GM18498 (cell line): ENCODE data around the gene RAD50.

ENCODE experiments used
- ATAC-seq: cut with Tn5 transposase; IDR thresholded peaks from one replicate; pipeline ENCODE4 v1.9.1; 2021; ENCODE audit warnings: mild to moderate bottlenecking, moderate library complexity; ENCODE audit not compliant: unreplicated experiment

Gene RAD50

GRCh38 chr5:132673488-132673887 lies 116.7 kb downstream of the RAD50 start:
- ATAC-seq, result no peak

GRCh38 chr5:132673939-132674630 lies 117.3 kb downstream of the RAD50 start, which contains the start of gene IL4:
IL4 (plus strand) TSS chr5:132673989; CDS start chr5:132674051, 62 bp downstream.
- peak; percentile 8 for ATAC-seq

GRCh38 chr5:132674671-132675506 lies 118.1 kb downstream of the RAD50 start:
- peak; percentile 84 for ATAC-seq

- ATAC-seq, result no peak
Measured at GRCh38 chr5:132675936-132676689, 119.3 kb downstream of the RAD50 start.

- no peak for ATAC-seq
Measured at GRCh38 chr5:132677191-132677590, 120.4 kb downstream of the RAD50 start.

GRCh38 chr5:132677682-132678400 lies 121.1 kb downstream of the RAD50 start:
- ATAC-seq, result no peak

- ATAC-seq, result no peak
Measured at GRCh38 chr5:132678735-132679134, 122.0 kb downstream of the RAD50 start.

- ATAC-seq, result no peak
Measured at GRCh38 chr5:132679166-132679565, 122.4 kb downstream of the RAD50 start.

- no peak for ATAC-seq
Measured at GRCh38 chr5:132679717-132680380, 123.1 kb downstream of the RAD50 start.

GRCh38 chr5:132680780-132681475 lies 124.2 kb downstream of the RAD50 start:
- no peak for ATAC-seq

GRCh38 chr5:132681476-132681831 lies 124.7 kb downstream of the RAD50 start:
- no peak for ATAC-seq

- ATAC-seq, result no peak
Measured at GRCh38 chr5:132681983-132682382, 125.2 kb downstream of the RAD50 start.

GRCh38 chr5:132684491-132684890 lies 127.7 kb downstream of the RAD50 start:
- ATAC-seq, result no peak

GRCh38 chr5:132684922-132685720 lies 128.3 kb downstream of the RAD50 start:
- ATAC-seq, result no peak

GRCh38 chr5:132686193-132686592 lies 129.4 kb downstream of the RAD50 start:
- ATAC-seq, result no peak

GRCh38 chr5:132687995-132688394 lies 131.2 kb downstream of the RAD50 start:
- peak; percentile 47 for ATAC-seq

GRCh38 chr5:132688536-132689339 lies 132.0 kb downstream of the RAD50 start:
- ATAC-seq, result peak; percentile 33

GRCh38 chr5:132689513-132689912 lies 132.7 kb downstream of the RAD50 start:
- no peak for ATAC-seq
